ENCODE results near the gene SEMA4D.

Gene SEMA4D

GRCh38 chr9:89330513-89330912 lies 167.4 kb downstream of the SEMA4D start:
- H3K4me1 ChIP-seq (ENCODE audit: insufficient read depth, low read length, severe bottlenecking), result no peaks in the 10 kb centered on the region
- no peaks in the 10 kb centered on the region for H3K9me3 ChIP-seq (ENCODE audit: low read length)
- no peak overlapping the region for H3K4me2 ChIP-seq (ENCODE audit: low read length)
- no peak overlapping the region for H3K9ac ChIP-seq (ENCODE audit: low read length)
- H2AFZ ChIP-seq (ENCODE audit: low read length), result no peak overlapping the region
- no peak overlapping the region for H3K4me3 ChIP-seq (ENCODE audit: low read depth, low read length, poor library complexity, severe bottlenecking)
- H3F3A ChIP-seq (ENCODE audit: insufficient read depth, low read length), result no peaks in the 10 kb centered on the region
- H3K36me3 ChIP-seq (ENCODE audit: insufficient read depth, low read length), result peaks cover 92% of the 10 kb centered on the region
- no peaks in the 10 kb centered on the region for H4K20me1 ChIP-seq (ENCODE audit: insufficient read depth, low read length)
- H3K27ac ChIP-seq (ENCODE audit: low read depth, low read length, poor library complexity, severe bottlenecking), result no peak overlapping the region
- H3K27me3 ChIP-seq (ENCODE audit: insufficient read depth, low read length), result no peaks in the 10 kb centered on the region
- H3K79me2 ChIP-seq (ENCODE audit: insufficient read depth, low read length), result no peaks in the 10 kb centered on the region
- H3K9me2 ChIP-seq (ENCODE audit: low read depth, low read length), result no peaks in the 10 kb centered on the region
- TF ChIP-seq, protein P1, sequence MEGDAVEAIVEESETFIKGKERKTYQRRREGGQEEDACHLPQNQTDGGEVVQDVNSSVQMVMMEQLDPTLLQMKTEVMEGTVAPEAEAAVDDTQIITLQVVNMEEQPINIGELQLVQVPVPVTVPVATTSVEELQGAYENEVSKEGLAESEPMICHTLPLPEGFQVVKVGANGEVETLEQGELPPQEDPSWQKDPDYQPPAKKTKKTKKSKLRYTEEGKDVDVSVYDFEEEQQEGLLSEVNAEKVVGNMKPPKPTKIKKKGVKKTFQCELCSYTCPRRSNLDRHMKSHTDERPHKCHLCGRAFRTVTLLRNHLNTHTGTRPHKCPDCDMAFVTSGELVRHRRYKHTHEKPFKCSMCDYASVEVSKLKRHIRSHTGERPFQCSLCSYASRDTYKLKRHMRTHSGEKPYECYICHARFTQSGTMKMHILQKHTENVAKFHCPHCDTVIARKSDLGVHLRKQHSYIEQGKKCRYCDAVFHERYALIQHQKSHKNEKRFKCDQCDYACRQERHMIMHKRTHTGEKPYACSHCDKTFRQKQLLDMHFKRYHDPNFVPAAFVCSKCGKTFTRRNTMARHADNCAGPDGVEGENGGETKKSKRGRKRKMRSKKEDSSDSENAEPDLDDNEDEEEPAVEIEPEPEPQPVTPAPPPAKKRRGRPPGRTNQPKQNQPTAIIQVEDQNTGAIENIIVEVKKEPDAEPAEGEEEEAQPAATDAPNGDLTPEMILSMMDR (IDR thresholded peaks at IDR 0.05; ENCODE audit: low read length), result no peak
- no peak for TF ChIP-seq EZH2 (IDR thresholded peaks at IDR 0.05; ENCODE audit: borderline replicate concordance, low read length)

DNA sequence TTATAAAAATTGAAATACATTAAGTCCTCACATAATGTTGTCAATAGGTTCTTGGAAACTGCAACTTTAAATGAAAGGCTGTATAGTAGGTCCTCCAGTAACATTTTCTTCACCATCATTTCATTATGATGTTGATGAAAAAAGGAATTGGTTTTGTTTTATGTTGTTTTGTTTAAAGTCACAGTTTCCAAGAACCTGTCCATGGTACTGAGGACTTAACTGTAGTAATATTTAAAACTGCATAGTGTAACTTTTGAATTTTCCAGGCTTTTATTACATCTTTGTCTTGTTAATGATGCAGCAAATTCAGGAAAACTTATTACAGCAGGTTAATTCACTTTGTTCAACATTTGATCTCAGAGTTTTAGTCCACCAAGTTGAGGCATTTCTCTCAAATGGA lies 168.0 kb downstream of the SEMA4D start:
- H3K4me2 ChIP-seq (ENCODE audit: low read length), result no peak overlapping the region
- no peaks in the 10 kb centered on the region for H3K79me2 ChIP-seq (ENCODE audit: insufficient read depth, low read length)
- H2AFZ ChIP-seq (ENCODE audit: low read length), result no peak overlapping the region
- no peak overlapping the region for H3K27ac ChIP-seq (ENCODE audit: low read depth, low read length, poor library complexity, severe bottlenecking)
- H3K9ac ChIP-seq (ENCODE audit: low read length), result no peak overlapping the region
- H3K36me3 ChIP-seq (ENCODE audit: insufficient read depth, low read length), result peaks cover 89% of the 10 kb centered on the region
- no peaks in the 10 kb centered on the region for H3K9me3 ChIP-seq (ENCODE audit: low read length)
- TF ChIP-seq, protein P1 (IDR thresholded peaks at IDR 0.05; ENCODE audit: low read length), result no peak
- TF ChIP-seq EZH2 (IDR thresholded peaks at IDR 0.05; ENCODE audit: borderline replicate concordance, low read length), result no peak
- no peaks in the 10 kb centered on the region for H3F3A ChIP-seq (ENCODE audit: insufficient read depth, low read length)
- H3K9me2 ChIP-seq (ENCODE audit: low read depth, low read length), result no peaks in the 10 kb centered on the region
- no peaks in the 10 kb centered on the region for H3K27me3 ChIP-seq (ENCODE audit: insufficient read depth, low read length)
- H3K4me1 ChIP-seq (ENCODE audit: insufficient read depth, low read length, severe bottlenecking), result no peaks in the 10 kb centered on the region
- H4K20me1 ChIP-seq (ENCODE audit: insufficient read depth, low read length), result no peaks in the 10 kb centered on the region
- H3K4me3 ChIP-seq (ENCODE audit: low read depth, low read length, poor library complexity, severe bottlenecking), result no peak overlapping the region

- no peaks in the 10 kb centered on the region for H3F3A ChIP-seq (ENCODE audit: insufficient read depth, low read length)
- no peaks in the 10 kb centered on the region for H4K20me1 ChIP-seq (ENCODE audit: insufficient read depth, low read length)
- H3K27me3 ChIP-seq (ENCODE audit: insufficient read depth, low read length), result no peaks in the 10 kb centered on the region
- H3K9me3 ChIP-seq (ENCODE audit: low read length), result no peaks in the 10 kb centered on the region
- TF ChIP-seq EZH2 (IDR thresholded peaks at IDR 0.05; ENCODE audit: borderline replicate concordance, low read length), result no peak
- TF ChIP-seq, protein P1 (IDR thresholded peaks at IDR 0.05; ENCODE audit: low read length), result no peak
- H3K27ac ChIP-seq (ENCODE audit: low read depth, low read length, poor library complexity, severe bottlenecking), result no peak overlapping the region
- H3K9ac ChIP-seq (ENCODE audit: low read length), result no peak overlapping the region
- H3K36me3 ChIP-seq (ENCODE audit: insufficient read depth, low read length), result peaks cover 71% of the 10 kb centered on the region
- H3K9me2 ChIP-seq (ENCODE audit: low read depth, low read length), result no peaks in the 10 kb centered on the region
- no peak overlapping the region for H3K4me3 ChIP-seq (ENCODE audit: low read depth, low read length, poor library complexity, severe bottlenecking)
- no peaks in the 10 kb centered on the region for H3K4me1 ChIP-seq (ENCODE audit: insufficient read depth, low read length, severe bottlenecking)
- H3K4me2 ChIP-seq (ENCODE audit: low read length), result no peak overlapping the region
- H2AFZ ChIP-seq (ENCODE audit: low read length), result no peak overlapping the region
- 0 out of 2 replicates have a peak, but pooled peaks cover 9% of the 10 kb centered on the region for H3K79me2 ChIP-seq (ENCODE audit: insufficient read depth, low read length)
Measured at GRCh38 chr9:89328064-89328463, 169.8 kb downstream of the SEMA4D start.

All from OCI-LY1 (cell line).